GM12878 (cell line): ENCODE data around the gene CNTNAP5. TPM values are rescaled to one million over a fixed set of nuclear protein-coding genes. Genes with fewer than 3 reads are reported as not detected.

Experiments used
- ATAC-seq: fragments of 200-7000 bp; cut with Tn5 transposase; 3 replicates; pipeline ENCODE4 v1.9.1; 2020; ENCODE audit warnings: mild to moderate bottlenecking, moderate library complexity
- BruUV-seq: library from RNA; stranded (reverse); fragments of 400-500 nt; replicated peaks from 2 replicates; lab custom pipeline; 2021; lab: Mats Ljungman, UMichigan
- CTCF ChIA-PET: fragments of 300-600 bp; sonication (Branson Sonifier 250); formaldehyde crosslinking; extraction: SDS; loops from one replicate; lab custom pipeline; 2021; ENCODE audit warnings: inconsistent platforms; lab: Yijun Ruan, JAX
- POLR2A ChIA-PET: fragments of 350-600 bp; formaldehyde crosslinking; extraction: SDS; loops from one replicate; lab custom pipeline; 2021; ENCODE audit warnings: inconsistent platforms; lab: Charles Lee
- RAD21 ChIA-PET: fragments of 300-600 bp; sonication (Branson Sonifier 250); formaldehyde crosslinking; loops from one replicate; lab custom pipeline; 2023; ENCODE audit warnings: antibody characterized with exemption; ENCODE audit not compliant: unreplicated experiment; lab: Charles Lee
- SMC1A ChIA-PET: fragments of 300-600 bp; sonication (Branson Sonifier 250); formaldehyde crosslinking; loops from one replicate; lab custom pipeline; 2023; ENCODE audit not compliant: unreplicated experiment, uncharacterized antibody; lab: Charles Lee
- DNase-seq: peaks from one replicate; pipeline ENCODE4 v3.0.0-alpha.2; 2011; ENCODE audit warnings: low read depth, low spot score
- FAIRE-seq: peaks from 3 replicates; lab custom pipeline; 2011; peaks lifted over from hg19 to GRCh38; lab: Jason Lieb, UNC
- H2AFZ ChIP-seq: 2 replicates; pipeline ENCODE4 v1.6.0; 2011; ENCODE audit warnings: low read depth, low read length, control low read depth; ENCODE audit not compliant: control insufficient read depth
- H3K27ac ChIP-seq: 2 replicates; pipeline ENCODE4 v1.5.1; 2011; ENCODE audit warnings: control low read depth; ENCODE audit not compliant: control insufficient read depth, insufficient read depth
- H3K27me3 ChIP-seq, 2 experiments: replicated peaks in 1 of 2; 2 replicates each; pipeline versions ENCODE4 v1.6.0 to v1.6.1; 2011; ENCODE audit warnings: low read length in 1 of 2; ENCODE audit not compliant: control insufficient read depth in 2 of 2, insufficient read depth in 2 of 2
- H3K36me3 ChIP-seq, 2 experiments: 2 replicates each; pipeline ENCODE4 v1.5.1; 2011; ENCODE audit warnings: low read length in 1 of 2; ENCODE audit not compliant: control insufficient read depth in 2 of 2, insufficient read depth in 2 of 2
- H3K4me1 ChIP-seq: 2 replicates; pipeline ENCODE4 v1.6.1; 2011; ENCODE audit warnings: mild to moderate bottlenecking, low read length, moderate library complexity, mixed read lengths; ENCODE audit not compliant: control insufficient read depth, insufficient read depth
- H3K4me2 ChIP-seq: 2 replicates; pipeline ENCODE4 v1.6.0; 2011; ENCODE audit warnings: control low read depth; ENCODE audit not compliant: control insufficient read depth, insufficient read depth
- H3K4me3 ChIP-seq: fragments of 200-600 bp; sonication (generic); 2 replicates; pipeline ENCODE4 v1.5.1; 2016
- H3K79me2 ChIP-seq: 2 replicates; pipeline ENCODE4 v1.6.0; 2011; ENCODE audit warnings: low read length; ENCODE audit not compliant: control insufficient read depth, insufficient read depth
- H3K9ac ChIP-seq: 2 replicates; pipeline ENCODE4 v1.8.0; 2011; ENCODE audit warnings: low read length, control low read depth, mixed read lengths; ENCODE audit not compliant: control insufficient read depth, insufficient read depth
- H3K9me3 ChIP-seq: replicated peaks from 3 replicates; pipeline ENCODE4 v1.5.1; 2011; ENCODE audit warnings: mild to moderate bottlenecking, low read length; ENCODE audit not compliant: control insufficient read depth, insufficient read depth
- H4K20me1 ChIP-seq: 2 replicates; pipeline ENCODE4 v1.6.0; 2011; ENCODE audit not compliant: control insufficient read depth, insufficient read depth
- BHLHE40 ChIP-seq, 2 experiments: fragments of 450-650 bp in 1 of 2; IDR thresholded peaks; 2 replicates each; pipeline ENCODE4 v1.6.1; 2011 to 2017; ENCODE audit warnings: low read depth in 2 of 2, borderline replicate concordance in 1 of 2, improper control_type of control experiment in 1 of 2, low read length in 1 of 2, mild to moderate bottlenecking in 1 of 2
- EZH2 ChIP-seq: IDR thresholded peaks from 2 replicates; pipeline ENCODE4 v1.6.1; 2012; ENCODE audit warnings: low read depth, mild to moderate bottlenecking, control low read depth, inconsistent platforms, low read length, borderline replicate concordance; ENCODE audit not compliant: control insufficient read depth
- MTA2 ChIP-seq: fragments of 450-650 bp; IDR thresholded peaks from 2 replicates; pipeline ENCODE4 v1.6.1; 2016; ENCODE audit warnings: low read depth, mild to moderate bottlenecking, moderate library complexity
- MTA3 ChIP-seq: IDR thresholded peaks from 2 replicates; pipeline ENCODE4 v1.6.1; 2012; ENCODE audit warnings: low read length, inconsistent platforms, borderline replicate concordance
- WRNIP1 ChIP-seq: IDR thresholded peaks from 2 replicates; pipeline ENCODE4 v1.6.1; 2011; ENCODE audit warnings: low read depth, low read length, improper control_type of control experiment, borderline replicate concordance
- ZBTB4 ChIP-seq: fragments of 450-650 bp; formaldehyde crosslinking; IDR thresholded peaks from 2 replicates; pipeline ENCODE4 v1.4.0; 2022; ENCODE audit warnings: mild to moderate bottlenecking, moderate library complexity
- ZNF384 ChIP-seq: IDR thresholded peaks from 2 replicates; pipeline ENCODE4 v1.6.1; 2012; ENCODE audit warnings: low read depth, mild to moderate bottlenecking, low read length, improper control_type of control experiment, borderline replicate concordance
- WGBS: methylation state at CpG from one replicate; pipeline ENCODE4 v1.1.6; 2016; ENCODE audit warnings: low lambda C conversion rate; ENCODE audit not compliant: insufficient replicate concordance, insufficient coverage; ENCODE audit errors: missing lambda C conversion rate; 5-methylcytosine and 5-hydroxymethylcytosine counted together
- in situ Hi-C: fragments of 300-500 bp; cut with MboI; formaldehyde crosslinking; loops from 9 replicates; pipeline ENCODE4 v1.14.3; 2018; ENCODE audit warnings: mixed read lengths
- intact Hi-C: fragments of 100-400 bp; cut with micrococcal nuclease; formaldehyde crosslinking; loops from one replicate; pipeline ENCODE4 v1.14.2; 2022; ENCODE audit not compliant: unreplicated experiment
- polyA plus RNA-seq, 11 experiments: library from polyadenylated mRNA; depleted of rRNA in 4 of 11; unstranded in 6 of 11; stranded (reverse) in 5 of 11; fragments of >200 nt; fragmentation: Nextera tagmentation in 4 of 11; fragmentation: Illumina TruSeq in 1 of 11; extraction: Ambion mirVana in 4 of 11; extraction: Trizol in 1 of 11; gene quantifications; 1 replicate in 1 of 11; 2 replicates in 10 of 11; pipeline versions ENCODE4 v1.2.1 to v1.2.3, GENCODE V29; 2011 to 2016; ENCODE audit warnings: inconsistent platforms in 2 of 11, missing spikeins in 2 of 11, low read depth in 1 of 11
- total RNA-seq, 4 experiments: library from RNA; depleted of rRNA in 3 of 4; stranded (reverse); fragments of >200 nt in 3 of 4; fragmentation: Illumina TruSeq in 1 of 4; extraction: Trizol in 1 of 4; gene quantifications; 2 replicates each; pipeline versions ENCODE4 v1.2.1 to v1.2.3, GENCODE V29; 2013 to 2021

CNTNAP5 gene
- total and polyA plus RNA-seq, 10 of the 15 experiments (the other 5 are each of a cell fraction or from before 2014, with no cell fraction given) = not detected

GRCh38 chr2:124476291-124476690, 451.2 kb downstream of the CNTNAP5 start:
- TF ChIP-seq ZNF384 (no peak), EZH2 (no peak), BHLHE40 (IDR thresholded peaks at IDR 0.05; ENCODE audit: borderline replicate concordance in 1 of 2, low read depth in 2 of 2, low read length in 1 of 2) (no peak), MTA2 (no peak), MTA3 (no peak), WRNIP1 (no peak), ZBTB4 (CRISPR knock-in tag) (no peak)
- Histone ChIP-seq H3K27me3 (no peaks in the 10 kb centered on the region), H3K36me3 (no peaks in the 10 kb centered on the region), H4K20me1 (no peaks in the 10 kb centered on the region), H3K4me1 (no peaks in the 10 kb centered on the region), H3K4me2 (no peak overlapping the region), H3K27ac (no peak overlapping the region), H3K4me3 (no peak overlapping the region), H2AFZ (no peak overlapping the region), H3K79me2 (no peaks in the 10 kb centered on the region), H3K9ac (no peak overlapping the region), H3K9me3 (no peaks in the 10 kb centered on the region)
- POLR2A ChIA-PET = no interaction called here
- SMC1A ChIA-PET = no interaction called here
- 38% methylated on average over 2 of the region's 2 CpGs for WGBS
- CTCF ChIA-PET = no interaction called here
- in situ Hi-C loops (no loop called here), intact Hi-C loops (no loop called here)
- ATAC-seq (no peak), FAIRE-seq (no peak), DNase-seq (no peak)
- RAD21 ChIA-PET = no interaction called here
- BruUV-seq = no TSS peak
